ENCODE measurements around the gene CBR4.

CBR4 gene

GRCh38 chr4:169010125-169011023 lies at the start of gene CBR4:
CBR4 (minus strand) TSS chr4:169010255; CDS start chr4:169010089, 166 bp downstream.
- Histone ChIP-seq H2AFZ (ENCODE audit: low read length, unreplicated experiment) (peak within 1 kb of the TSS; percentile 69), H3K79me2 (ENCODE audit: control insufficient read depth, insufficient read depth, low read length, unreplicated experiment) (peaks cover 20% of the 10 kb centered on the region), H3K27me3 (ENCODE audit: insufficient read depth, low read length) (no peaks in the 10 kb centered on the region), H3K4me1 (ENCODE audit: control insufficient read depth, insufficient read depth, low read length, unreplicated experiment) (peaks cover 38% of the 10 kb centered on the region), H3K36me3 (ENCODE audit: insufficient read depth, low read length) (0 out of 2 replicates have a peak, but pooled peaks cover under 1% of the 10 kb centered on the region), H3K27ac (ENCODE audit: low read depth, low read length) (peak within 1 kb of the TSS; percentile 68), H3K4me3 (ENCODE audit: low read depth, low read length) (peak within 1 kb of the TSS; percentile 92)

DNA sequence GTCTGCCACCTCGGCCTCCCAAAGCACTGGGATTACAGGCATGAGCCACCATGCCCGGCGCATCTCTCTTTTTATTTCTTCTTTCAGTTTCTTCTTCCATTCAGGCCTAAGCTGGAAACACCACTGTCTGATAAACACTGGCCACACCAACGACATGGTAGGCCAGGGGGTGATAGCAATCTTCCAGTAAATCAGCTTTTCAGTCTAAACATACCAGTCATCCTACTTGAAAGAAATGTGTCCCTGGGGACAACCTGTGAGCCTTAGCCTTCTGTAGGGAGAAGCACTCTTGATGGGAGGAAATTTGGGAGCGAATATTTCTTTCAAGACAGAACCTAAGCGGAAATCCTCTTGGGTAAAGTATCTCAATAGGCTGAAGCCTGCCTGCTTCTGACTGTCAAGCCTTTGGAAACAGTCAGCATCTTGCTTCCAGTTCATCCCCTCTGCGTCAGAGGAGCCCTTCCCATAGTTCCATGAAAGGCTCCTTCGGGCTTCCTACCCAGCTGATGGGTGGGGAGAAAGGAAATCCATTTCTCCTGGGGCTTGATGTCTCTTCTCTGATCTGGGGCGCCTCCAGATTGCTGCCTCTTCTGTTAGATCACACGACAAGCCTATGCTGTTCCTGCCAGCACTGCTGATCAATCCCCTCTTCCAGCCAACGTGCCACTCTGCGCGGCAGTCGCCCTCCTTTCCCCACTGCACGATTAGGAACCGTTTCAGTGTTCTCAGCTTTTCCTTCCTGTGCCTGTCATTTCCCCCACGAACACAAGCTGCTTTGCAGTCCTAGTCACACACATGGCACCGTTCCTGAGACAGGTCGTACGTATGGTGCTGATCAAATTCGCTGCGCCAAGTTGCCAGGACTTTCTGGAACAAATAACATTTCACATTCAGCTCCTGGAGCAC lies 49.5 kb upstream of the CBR4 start:
- peaks cover 26% of the 10 kb centered on the region for H3K4me1 ChIP-seq (ENCODE audit: control insufficient read depth, insufficient read depth, low read length, unreplicated experiment)
- H3K27ac ChIP-seq (ENCODE audit: low read depth, low read length) = peak overlapping the region; percentile 15; the same call in 1 of the 2 replicates
- no peaks in the 10 kb centered on the region for H3K79me2 ChIP-seq (ENCODE audit: control insufficient read depth, insufficient read depth, low read length, unreplicated experiment)
- H3K4me3 ChIP-seq (ENCODE audit: low read depth, low read length) = no peak overlapping the region
- H2AFZ ChIP-seq (ENCODE audit: low read length, unreplicated experiment) = peak overlapping the region; percentile 43
- H3K36me3 ChIP-seq (ENCODE audit: insufficient read depth, low read length) = no peaks in the 10 kb centered on the region
- no peaks in the 10 kb centered on the region for H3K27me3 ChIP-seq (ENCODE audit: insufficient read depth, low read length)

DNA sequence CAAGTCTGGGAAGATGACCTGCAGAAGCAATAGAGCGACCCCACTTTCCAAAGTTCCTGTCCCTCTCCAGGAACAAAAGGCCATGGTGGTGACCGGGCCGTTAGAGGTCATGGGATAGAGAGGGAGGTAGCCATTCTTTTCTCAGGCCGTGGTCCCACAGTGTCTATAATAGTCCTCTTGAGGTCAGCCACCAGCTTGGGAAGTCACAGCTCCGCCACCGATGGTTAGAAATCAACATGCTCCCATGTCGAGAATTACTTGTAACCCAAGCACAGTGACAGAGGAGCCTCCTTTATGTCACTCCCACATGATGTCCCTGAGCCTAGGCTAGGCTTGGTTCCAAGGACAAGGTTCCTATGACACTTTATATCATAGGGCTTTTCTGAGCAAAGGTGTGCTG lies 48.3 kb upstream of the CBR4 start:
- H3K27me3 ChIP-seq (ENCODE audit: insufficient read depth, low read length) = no peaks in the 10 kb centered on the region
- no peak overlapping the region for H2AFZ ChIP-seq (ENCODE audit: low read length, unreplicated experiment)
- no peak overlapping the region for H3K27ac ChIP-seq (ENCODE audit: low read depth, low read length)
- no peak overlapping the region for H3K4me3 ChIP-seq (ENCODE audit: low read depth, low read length)
- no peaks in the 10 kb centered on the region for H3K36me3 ChIP-seq (ENCODE audit: insufficient read depth, low read length)
- H3K79me2 ChIP-seq (ENCODE audit: control insufficient read depth, insufficient read depth, low read length, unreplicated experiment) = no peaks in the 10 kb centered on the region
- H3K4me1 ChIP-seq (ENCODE audit: control insufficient read depth, insufficient read depth, low read length, unreplicated experiment) = peaks cover 26% of the 10 kb centered on the region

DNA sequence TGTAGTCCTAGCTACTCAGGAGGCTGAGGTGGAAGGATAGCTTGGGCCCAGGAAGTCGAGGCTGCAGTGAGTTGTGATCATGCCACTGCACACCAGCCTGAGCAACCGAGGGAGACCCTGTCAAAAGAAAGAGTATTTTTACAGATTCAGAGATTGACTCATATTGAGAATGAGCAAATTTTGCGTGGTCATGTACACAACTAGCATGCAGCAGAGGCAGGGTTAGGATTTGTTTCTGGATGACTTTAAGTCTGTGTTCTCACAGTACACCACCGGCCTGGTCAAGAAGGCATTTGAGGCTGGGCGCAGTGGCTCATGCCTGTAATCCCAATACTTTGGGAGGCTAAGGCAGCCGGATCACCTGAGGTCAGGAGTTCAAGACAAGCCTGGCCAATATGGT lies 44.8 kb upstream of the CBR4 start:
- Histone ChIP-seq H2AFZ (ENCODE audit: low read length, unreplicated experiment) (no peak overlapping the region), H3K27me3 (ENCODE audit: insufficient read depth, low read length) (no peaks in the 10 kb centered on the region), H3K27ac (ENCODE audit: low read depth, low read length) (no peak overlapping the region), H3K79me2 (ENCODE audit: control insufficient read depth, insufficient read depth, low read length, unreplicated experiment) (no peaks in the 10 kb centered on the region), H3K4me1 (ENCODE audit: control insufficient read depth, insufficient read depth, low read length, unreplicated experiment) (peaks cover 7% of the 10 kb centered on the region), H3K4me3 (ENCODE audit: low read depth, low read length) (no peak overlapping the region), H3K36me3 (ENCODE audit: insufficient read depth, low read length) (no peaks in the 10 kb centered on the region)

- H3K36me3 ChIP-seq (ENCODE audit: insufficient read depth, low read length) = no peaks in the 10 kb centered on the region
- no peaks in the 10 kb centered on the region for H3K4me1 ChIP-seq (ENCODE audit: control insufficient read depth, insufficient read depth, low read length, unreplicated experiment)
- H2AFZ ChIP-seq (ENCODE audit: low read length, unreplicated experiment) = no peak overlapping the region
- H3K27me3 ChIP-seq (ENCODE audit: insufficient read depth, low read length) = no peaks in the 10 kb centered on the region
- H3K79me2 ChIP-seq (ENCODE audit: control insufficient read depth, insufficient read depth, low read length, unreplicated experiment) = no peaks in the 10 kb centered on the region
- H3K27ac ChIP-seq (ENCODE audit: low read depth, low read length) = no peak overlapping the region
- H3K4me3 ChIP-seq (ENCODE audit: low read depth, low read length) = no peak overlapping the region
Observed at GRCh38 chr4:169052594-169052945, 42.5 kb upstream of the CBR4 start.

DNA sequence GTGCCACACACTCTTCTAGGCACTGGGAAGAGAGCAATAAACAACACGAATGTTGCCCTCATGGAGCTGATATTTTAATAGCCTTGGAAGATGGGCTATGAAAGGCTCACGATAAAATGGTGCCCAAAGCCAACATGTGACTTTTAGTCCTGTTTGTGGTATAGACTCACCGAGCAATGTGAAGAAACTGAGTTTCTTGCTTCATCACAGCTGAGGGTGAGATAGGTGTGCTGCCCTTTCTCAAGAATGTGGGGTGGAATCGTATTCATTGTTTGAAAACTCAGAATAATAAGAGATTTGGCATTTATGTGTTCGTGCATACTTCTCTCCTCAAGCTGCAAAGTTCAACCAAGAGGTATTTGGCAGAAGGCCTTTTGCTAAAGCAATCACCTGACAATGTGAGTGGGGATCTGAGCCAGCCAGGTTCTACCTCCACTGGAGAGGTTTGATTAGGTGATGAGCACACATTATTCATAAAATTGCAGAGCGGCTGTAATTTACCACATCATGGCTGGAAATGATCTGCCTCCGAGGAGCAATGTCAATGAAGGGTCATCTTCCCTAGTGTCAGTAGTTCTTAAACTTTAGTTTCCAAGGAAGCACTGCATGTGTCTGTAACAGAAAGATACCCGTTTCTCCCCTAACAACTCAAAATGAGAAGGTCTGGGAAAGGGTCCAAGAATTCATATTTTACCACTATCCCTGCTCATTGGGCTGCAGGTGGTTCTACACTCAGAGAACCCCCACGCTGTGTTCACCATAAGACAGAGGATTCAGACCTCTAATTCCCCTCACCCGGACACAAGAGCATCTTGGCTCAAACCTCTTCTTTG lies 41.9 kb upstream of the CBR4 start:
- H2AFZ ChIP-seq (ENCODE audit: low read length, unreplicated experiment) = no peak overlapping the region
- no peak overlapping the region for H3K27ac ChIP-seq (ENCODE audit: low read depth, low read length)
- H3K4me1 ChIP-seq (ENCODE audit: control insufficient read depth, insufficient read depth, low read length, unreplicated experiment) = no peaks in the 10 kb centered on the region
- no peak overlapping the region for H3K4me3 ChIP-seq (ENCODE audit: low read depth, low read length)
- H3K36me3 ChIP-seq (ENCODE audit: insufficient read depth, low read length) = no peaks in the 10 kb centered on the region
- H3K79me2 ChIP-seq (ENCODE audit: control insufficient read depth, insufficient read depth, low read length, unreplicated experiment) = no peaks in the 10 kb centered on the region
- H3K27me3 ChIP-seq (ENCODE audit: insufficient read depth, low read length) = no peaks in the 10 kb centered on the region

DNA sequence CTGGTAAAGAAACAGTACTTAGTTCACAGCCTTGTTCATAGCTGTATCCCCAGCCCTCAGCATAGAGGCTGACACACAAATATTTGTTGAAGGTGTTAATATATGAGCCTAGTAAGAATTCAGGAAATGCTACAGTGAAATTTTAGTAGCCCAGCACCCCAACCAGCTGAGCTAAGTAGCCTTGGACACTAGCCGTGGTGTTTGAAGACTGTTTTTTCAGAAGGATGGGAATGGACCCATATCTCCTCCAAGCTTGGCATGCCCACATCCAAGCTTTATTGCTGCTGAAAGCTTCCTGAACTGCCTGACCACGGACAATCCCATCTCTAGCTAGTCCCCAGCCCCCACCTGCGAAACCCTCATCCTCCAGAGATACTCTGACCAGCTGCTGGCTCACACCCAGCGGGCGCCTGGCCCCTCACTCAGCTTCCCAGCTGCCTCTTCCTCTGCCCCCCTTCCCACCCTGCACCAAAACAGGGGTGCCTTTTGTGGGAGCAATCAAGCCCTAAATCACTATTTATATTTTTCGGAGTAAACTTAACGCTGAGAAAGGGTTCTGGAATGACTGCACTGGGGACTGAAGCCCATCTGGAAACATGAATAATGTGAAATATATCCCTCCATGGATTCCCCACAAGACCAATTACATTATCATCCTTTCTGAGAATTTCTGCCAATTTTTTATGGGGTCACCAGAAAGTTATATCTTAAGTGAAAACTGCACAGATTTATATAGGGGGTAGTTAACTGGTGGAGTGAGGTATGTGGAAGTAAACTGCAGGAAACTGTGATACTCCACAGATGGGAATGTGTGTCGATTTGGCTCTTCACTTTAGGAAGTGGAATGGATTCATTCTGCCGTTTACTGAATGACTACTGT lies 41.1 kb upstream of the CBR4 start:
- Histone ChIP-seq H3K27ac (ENCODE audit: low read depth, low read length) (no peak overlapping the region), H3K79me2 (ENCODE audit: control insufficient read depth, insufficient read depth, low read length, unreplicated experiment) (no peaks in the 10 kb centered on the region), H3K4me3 (ENCODE audit: low read depth, low read length) (no peak overlapping the region), H3K27me3 (ENCODE audit: insufficient read depth, low read length) (no peaks in the 10 kb centered on the region), H3K4me1 (ENCODE audit: control insufficient read depth, insufficient read depth, low read length, unreplicated experiment) (no peaks in the 10 kb centered on the region), H2AFZ (ENCODE audit: low read length, unreplicated experiment) (no peak overlapping the region), H3K36me3 (ENCODE audit: insufficient read depth, low read length) (no peaks in the 10 kb centered on the region)

- no peaks in the 10 kb centered on the region for H3K27me3 ChIP-seq (ENCODE audit: insufficient read depth, low read length)
- H3K79me2 ChIP-seq (ENCODE audit: control insufficient read depth, insufficient read depth, low read length, unreplicated experiment) = no peaks in the 10 kb centered on the region
- H3K4me3 ChIP-seq (ENCODE audit: low read depth, low read length) = no peak overlapping the region
- H3K36me3 ChIP-seq (ENCODE audit: insufficient read depth, low read length) = no peaks in the 10 kb centered on the region
- H3K4me1 ChIP-seq (ENCODE audit: control insufficient read depth, insufficient read depth, low read length, unreplicated experiment) = no peaks in the 10 kb centered on the region
- no peak overlapping the region for H3K27ac ChIP-seq (ENCODE audit: low read depth, low read length)
- no peak overlapping the region for H2AFZ ChIP-seq (ENCODE audit: low read length, unreplicated experiment)
Observed at GRCh38 chr4:169050284-169050683, 40.2 kb upstream of the CBR4 start.

GRCh38 chr4:169048868-169049414 lies 38.9 kb upstream of the CBR4 start:
- Histone ChIP-seq H3K4me1 (ENCODE audit: control insufficient read depth, insufficient read depth, low read length, unreplicated experiment) (no peaks in the 10 kb centered on the region), H3K27me3 (ENCODE audit: insufficient read depth, low read length) (no peaks in the 10 kb centered on the region), H3K79me2 (ENCODE audit: control insufficient read depth, insufficient read depth, low read length, unreplicated experiment) (no peaks in the 10 kb centered on the region), H3K27ac (ENCODE audit: low read depth, low read length) (no peak overlapping the region), H3K4me3 (ENCODE audit: low read depth, low read length) (no peak overlapping the region), H3K36me3 (ENCODE audit: insufficient read depth, low read length) (no peaks in the 10 kb centered on the region), H2AFZ (ENCODE audit: low read length, unreplicated experiment) (no peak overlapping the region)
